IPS-NIHi11 (cell line): ENCODE data around the gene KIAA1614.
"Not testable (repeated sequence)": the region's sequence is repeated elsewhere in the genome, so short reads cannot be mapped to it uniquely, and the experiment has no call there.

Source experiments
- DNase-seq: peaks from one replicate; pipeline ENCODE4 v3.0.0; 2012; ENCODE audit warnings: mixed read lengths, low spot score

KIAA1614 gene

GRCh38 chr1:180961622-180962021 lies 48.9 kb downstream of the KIAA1614 start:
- DNase-seq, result no peak

GRCh38 chr1:180962178-180962577 lies 49.5 kb downstream of the KIAA1614 start:
- DNase-seq, result no peak

GRCh38 chr1:180964056-180964455 lies 51.4 kb downstream of the KIAA1614 start:
- DNase-seq, result no peak

- no peak for DNase-seq
These were observed 51.9 kb downstream of the KIAA1614 start for GRCh38 chr1:180964595-180964994.

GRCh38 chr1:180966312-180966711 lies 53.6 kb downstream of the KIAA1614 start:
- no peak for DNase-seq

- no peak for DNase-seq
These were observed 54.2 kb downstream of the KIAA1614 start for GRCh38 chr1:180966744-180967536.

GRCh38 chr1:180967558-180967957 lies 54.9 kb downstream of the KIAA1614 start:
- DNase-seq, result no peak

GRCh38 chr1:180968834-180969233 lies 56.1 kb downstream of the KIAA1614 start:
- DNase-seq, result not testable (repeated sequence)

GRCh38 chr1:180969434-180969833 lies 56.7 kb downstream of the KIAA1614 start:
- DNase-seq, result no peak

- no peak for DNase-seq
These were observed 57.8 kb downstream of the KIAA1614 start for GRCh38 chr1:180970333-180971079.

GRCh38 chr1:180971273-180971997 lies 58.7 kb downstream of the KIAA1614 start:
- DNase-seq, result no peak

- no peak for DNase-seq
These were observed 60.7 kb downstream of the KIAA1614 start for GRCh38 chr1:180973369-180973768.

- DNase-seq, result no peak
These were observed 61.5 kb downstream of the KIAA1614 start for GRCh38 chr1:180974236-180974635.

GRCh38 chr1:180975551-180975950 lies 62.9 kb downstream of the KIAA1614 start:
- no peak for DNase-seq

- DNase-seq, result no peak
These were observed 63.5 kb downstream of the KIAA1614 start for GRCh38 chr1:180976191-180976590.

- DNase-seq, result no peak
These were observed 64.1 kb downstream of the KIAA1614 start for GRCh38 chr1:180976732-180977357.

- peak; percentile 51 for DNase-seq
These were observed 69.1 kb downstream of the KIAA1614 start for GRCh38 chr1:180981596-180982387.

- DNase-seq, result no peak
These were observed 69.7 kb downstream of the KIAA1614 start for GRCh38 chr1:180982422-180982821.

GRCh38 chr1:180988253-180988752 lies 75.6 kb downstream of the KIAA1614 start:
- no peak for DNase-seq

- DNase-seq, result no peak
These were observed 81.6 kb downstream of the KIAA1614 start for GRCh38 chr1:180994262-180994661.

- DNase-seq, result no peak
These were observed 85.3 kb downstream of the KIAA1614 start for GRCh38 chr1:180997843-180998504.
